Natural killer cell (primary cell): ENCODE data around the gene GNMT. TPM values are rescaled to one million over a fixed set of nuclear protein-coding genes. Genes with fewer than 3 reads are reported as not detected.
A peak's percentile ranks its signal among the peaks of the same experiment; 100 is the strongest.

Source experiments
- ATAC-seq, 3 donors: fragments of 150-1000 bp in 2 of 3; fragments of 200-7000 bp in 1 of 3; cut with Tn5 transposase; 1 replicate in 1 of 3; 2 replicates in 2 of 3; pipeline ENCODE4 v1.10.0; 2021; ENCODE audit warnings: mild to moderate bottlenecking in 2 of 3, moderate library complexity in 2 of 3
- DNase-seq, 2 donors: peaks; one replicate each; pipeline versions ENCODE4 v3.0.0 to v3.0.0-alpha.2; 2013 to 2021; ENCODE audit warnings: mixed read lengths in 1 of 2
- H3K27ac ChIP-seq: one replicate; pipeline ENCODE4 v1.5.1; 2013; ENCODE audit warnings: mild to moderate bottlenecking, low read length
- H3K27me3 ChIP-seq: one replicate; pipeline ENCODE4 v1.6.1; 2013; ENCODE audit warnings: low read length; ENCODE audit not compliant: control insufficient read depth, insufficient read depth
- H3K36me3 ChIP-seq: one replicate; pipeline ENCODE4 v1.6.1; 2013; ENCODE audit warnings: low read length; ENCODE audit not compliant: control insufficient read depth, insufficient read depth
- H3K4me1 ChIP-seq: one replicate; pipeline ENCODE4 v1.6.1; 2013; ENCODE audit warnings: low read length; ENCODE audit not compliant: control insufficient read depth, insufficient read depth
- H3K4me3 ChIP-seq: one replicate; pipeline ENCODE4 v1.5.1; 2013; ENCODE audit warnings: low read length
- H3K9me3 ChIP-seq: one replicate; pipeline ENCODE4 v1.6.1; 2013; ENCODE audit warnings: low read length; ENCODE audit not compliant: control insufficient read depth, insufficient read depth
- H3K27ac Mint-ChIP-seq, 2 donors: one replicate each; pipeline ENCODE4 v1.8.0; 2022; ENCODE audit warnings: mild to moderate bottlenecking in 2 of 2, mixed read lengths in 2 of 2, moderate library complexity in 1 of 2
- H3K27me3 Mint-ChIP-seq, 2 donors: one replicate each; pipeline ENCODE4 v1.8.0; 2022; ENCODE audit warnings: low read depth in 2 of 2, mixed read lengths in 2 of 2
- H3K36me3 Mint-ChIP-seq: one replicate; pipeline ENCODE4 v1.8.0; 2022; ENCODE audit warnings: mixed read lengths
- H3K4me1 Mint-ChIP-seq, 2 donors: one replicate each; pipeline ENCODE4 v1.8.0; 2022; ENCODE audit warnings: mixed read lengths in 2 of 2
- H3K4me3 Mint-ChIP-seq: one replicate; pipeline ENCODE4 v1.8.0; 2022; ENCODE audit warnings: mild to moderate bottlenecking, moderate library complexity, mixed read lengths
- H3K9me3 Mint-ChIP-seq, 2 donors: one replicate each; pipeline ENCODE4 v1.8.0; 2022; ENCODE audit warnings: mixed read lengths in 2 of 2
- WGBS: methylation state at CpG from one replicate; pipeline ENCODE4 v1.1.7; 2013; ENCODE audit warnings: missing lambda C conversion rate; ENCODE audit not compliant: insufficient coverage; 5-methylcytosine and 5-hydroxymethylcytosine counted together
- intact Hi-C: fragments of 100-400 bp; cut with micrococcal nuclease; formaldehyde crosslinking; loops from one replicate; pipeline ENCODE4 v1.14.2; 2022
- total RNA-seq, 4 donors: library from RNA; stranded (reverse); fragments of 120-200 nt in 1 of 4; gene quantifications; one replicate each; pipeline versions ENCODE4 v1.2.3 to v1.2.4, GENCODE V29; 2013 to 2022
- TF ChIP-seq, protein P1 (sequence below): fragments of 200-600 bp; IDR thresholded peaks from one replicate; pipeline ENCODE4 v1.8.0; 2022; ENCODE audit warnings: antibody characterized with exemption

The GNMT gene
- total RNA-seq, 3 donors from 2014 or later (not counting 1 experiment from before 2014, with no cell fraction given) = 2.0 to 2.8 (median 2.6) TPM

DNA sequence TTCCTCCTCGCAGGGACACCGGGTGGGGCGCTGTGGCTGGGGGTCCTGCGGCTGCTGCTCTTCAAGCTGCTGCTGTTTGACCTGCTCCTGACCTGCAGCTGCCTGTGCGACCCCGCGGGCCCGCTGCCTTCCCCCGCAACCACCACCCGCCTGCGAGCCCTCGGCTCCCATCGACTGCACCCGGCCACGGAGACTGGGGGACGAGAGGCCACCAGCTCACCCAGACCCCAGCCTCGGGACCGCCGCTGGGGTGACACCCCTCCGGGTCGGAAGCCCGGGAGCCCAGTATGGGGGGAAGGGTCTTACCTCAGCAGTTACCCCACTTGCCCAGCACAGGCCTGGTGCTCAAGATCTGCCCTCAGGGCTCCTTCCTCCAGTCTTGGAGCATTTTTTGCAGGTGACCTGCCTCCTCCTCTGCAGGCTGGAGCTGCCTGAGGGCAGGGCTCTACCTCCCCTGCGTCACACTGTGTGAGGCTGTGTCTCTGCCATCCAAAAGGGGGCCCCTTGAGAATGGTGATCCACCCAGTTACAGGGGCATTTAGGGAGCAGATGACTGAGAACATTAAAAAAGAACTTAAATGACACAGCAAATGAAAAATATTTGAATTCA, 35.2 kb upstream of the GNMT start:
- Histone ChIP-seq H3K27ac (no peak overlapping the region), H3K4me3 (no peak overlapping the region), H3K27me3 (no peaks in the 10 kb centered on the region), H3K4me1 (peaks cover 14% of the 10 kb centered on the region), H3K9me3 (no peaks in the 10 kb centered on the region), H3K36me3 (no peaks in the 10 kb centered on the region)
- ATAC-seq (no peak), DNase-seq (no peak)
- Mint-ChIP-seq H3K27ac (no peak overlapping the region), H3K4me1 (peaks cover 20 to 22% of the 10 kb centered on the region in 2 donors), H3K27me3 (no peaks in the 10 kb centered on the region), H3K36me3 (no peaks in the 10 kb centered on the region), H3K9me3 (no peaks in the 10 kb centered on the region), H3K4me3 (no peak overlapping the region)
- WGBS = 94% methylated on average over 23 of the region's 23 CpGs
- TF ChIP-seq, protein P1, sequence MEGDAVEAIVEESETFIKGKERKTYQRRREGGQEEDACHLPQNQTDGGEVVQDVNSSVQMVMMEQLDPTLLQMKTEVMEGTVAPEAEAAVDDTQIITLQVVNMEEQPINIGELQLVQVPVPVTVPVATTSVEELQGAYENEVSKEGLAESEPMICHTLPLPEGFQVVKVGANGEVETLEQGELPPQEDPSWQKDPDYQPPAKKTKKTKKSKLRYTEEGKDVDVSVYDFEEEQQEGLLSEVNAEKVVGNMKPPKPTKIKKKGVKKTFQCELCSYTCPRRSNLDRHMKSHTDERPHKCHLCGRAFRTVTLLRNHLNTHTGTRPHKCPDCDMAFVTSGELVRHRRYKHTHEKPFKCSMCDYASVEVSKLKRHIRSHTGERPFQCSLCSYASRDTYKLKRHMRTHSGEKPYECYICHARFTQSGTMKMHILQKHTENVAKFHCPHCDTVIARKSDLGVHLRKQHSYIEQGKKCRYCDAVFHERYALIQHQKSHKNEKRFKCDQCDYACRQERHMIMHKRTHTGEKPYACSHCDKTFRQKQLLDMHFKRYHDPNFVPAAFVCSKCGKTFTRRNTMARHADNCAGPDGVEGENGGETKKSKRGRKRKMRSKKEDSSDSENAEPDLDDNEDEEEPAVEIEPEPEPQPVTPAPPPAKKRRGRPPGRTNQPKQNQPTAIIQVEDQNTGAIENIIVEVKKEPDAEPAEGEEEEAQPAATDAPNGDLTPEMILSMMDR = no peak
- intact Hi-C loops = no loop called here

DNA sequence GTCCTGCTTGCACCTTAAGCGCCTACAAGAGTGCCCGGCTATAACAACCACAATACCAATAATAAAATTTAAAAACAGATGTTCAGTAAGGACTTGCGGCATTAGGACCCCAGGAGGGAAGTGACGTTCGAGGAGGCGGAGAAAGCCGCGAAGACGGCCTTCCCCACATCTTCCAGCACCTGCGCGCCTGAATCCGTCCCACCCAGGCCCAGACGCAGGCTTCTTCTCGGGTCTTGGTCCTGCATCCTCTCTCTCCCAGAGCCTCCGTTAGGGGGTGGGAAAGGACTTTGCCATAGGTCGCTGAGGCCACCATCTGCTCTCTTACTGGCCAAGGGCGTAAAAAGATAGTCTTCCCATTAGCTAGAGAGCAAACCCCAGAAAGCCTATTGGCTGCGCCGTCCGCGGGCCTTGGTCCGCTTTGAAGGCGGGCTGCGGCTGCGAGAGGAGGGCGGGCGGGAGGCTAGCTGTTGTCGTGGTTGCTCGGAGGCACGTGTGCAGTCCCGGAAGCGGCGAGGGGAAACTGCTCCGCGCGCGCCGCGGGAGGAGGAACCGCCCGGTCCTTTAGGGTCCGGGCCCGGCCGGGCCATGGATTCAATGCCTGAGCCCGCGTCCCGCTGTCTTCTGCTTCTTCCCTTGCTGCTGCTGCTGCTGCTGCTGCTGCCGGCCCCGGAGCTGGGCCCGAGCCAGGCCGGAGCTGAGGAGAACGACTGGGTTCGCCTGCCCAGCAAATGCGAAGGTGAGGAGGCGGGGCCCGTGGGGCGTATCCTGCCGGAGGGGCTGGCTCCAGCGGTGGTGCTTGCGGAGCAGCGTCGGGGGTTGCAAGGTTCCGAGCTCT, 31.4 kb upstream of the GNMT start, which contains the start of gene CNPY3:
Gene CNPY3 (plus strand): TSS at position 495 of the 835 bp plus-strand sequence. CDS start 91 bp downstream, at position 586.
- H3K4me3 Mint-ChIP-seq = peak within 1 kb of the TSS; percentile 97
- intact Hi-C loops = loop anchor here (1.0 kb wide), 4 partner anchors 50 to 242 kb away; partner anchors contain the start of genes KLHDC3, PEX6, PPP2R5D and SRF
- TF ChIP-seq, protein P1 = no peak

DNA sequence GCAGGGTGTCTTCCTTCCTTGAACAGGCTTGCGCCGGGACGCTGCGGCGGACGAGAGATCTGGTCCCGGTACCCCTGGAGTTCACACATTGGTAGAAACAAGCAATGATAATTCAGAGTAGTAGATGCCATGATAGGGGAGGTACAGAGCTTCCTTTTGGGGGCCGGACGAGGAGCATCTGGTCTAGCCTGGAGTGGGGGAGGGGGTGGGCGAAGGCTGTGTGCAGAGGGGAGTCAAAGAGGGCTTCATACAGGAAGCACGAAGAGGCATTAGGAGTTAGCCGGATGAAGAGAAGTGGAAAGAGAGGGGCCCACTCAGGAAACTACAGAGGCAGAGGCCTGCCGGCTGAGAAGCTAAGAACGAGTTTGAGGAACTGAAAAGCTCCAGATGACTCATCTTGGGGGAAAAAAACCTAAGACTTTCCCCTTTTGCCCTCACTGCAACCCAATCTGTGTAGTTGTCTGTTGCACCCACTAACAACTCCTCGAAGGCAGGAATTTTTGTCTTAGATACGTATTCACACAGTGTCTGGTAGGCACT, 30.7 kb upstream of the GNMT start:
- Histone ChIP-seq H3K36me3 (peaks cover 18% of the 10 kb centered on the region), H3K9me3 (no peaks in the 10 kb centered on the region), H3K4me1 (peaks cover 47% of the 10 kb centered on the region), H3K27ac (peak overlapping the region; percentile 98), H3K27me3 (no peaks in the 10 kb centered on the region), H3K4me3 (peak overlapping the region; percentile 76)
- Mint-ChIP-seq H3K27ac (peak overlapping the region; percentile 94 to 98), H3K4me3 (peak overlapping the region; percentile 97), H3K27me3 (no peaks in the 10 kb centered on the region), H3K4me1 (peaks cover 48 to 58% of the 10 kb centered on the region in 2 donors), H3K9me3 (no peaks in the 10 kb centered on the region), H3K36me3 (no peaks in the 10 kb centered on the region)
- DNase-seq = peak; percentile 52 to 81
- intact Hi-C loops = loop anchor here (1.0 kb wide), 4 partner anchors 49 to 241 kb away; partner anchors contain the start of genes KLHDC3, PEX6, PPP2R5D and SRF
- ATAC-seq = peak; percentile 25 to 52 (median 39)
- TF ChIP-seq, protein P1 = no peak
- 0% methylated on average over 16 of the region's 16 CpGs for WGBS

More for the DNA sequence above, 31.4 kb upstream of the GNMT start, which contains the start of gene CNPY3:
- Histone ChIP-seq H3K4me1 (peaks cover 47% of the 10 kb centered on the region), H3K27ac (peak within 1 kb of the TSS; percentile 98), H3K9me3 (no peaks in the 10 kb centered on the region), H3K36me3 (peaks cover 11% of the 10 kb centered on the region), H3K4me3 (peak within 1 kb of the TSS; percentile 76), H3K27me3 (no peaks in the 10 kb centered on the region)
- ATAC-seq = peak; percentile 77 to 91 (median 86)
- Mint-ChIP-seq H3K27ac (peak within 1 kb of the TSS; percentile 94 to 98), H3K4me1 (peaks cover 48 to 58% of the 10 kb centered on the region in 2 donors), H3K36me3 (no peaks in the 10 kb centered on the region), H3K9me3 (no peaks in the 10 kb centered on the region), H3K27me3 (no peaks in the 10 kb centered on the region)
- WGBS = under 1% methylated on average over 62 of the region's 63 CpGs
- DNase-seq = peak; percentile 91 to 97
